Central memory CD4-positive, alpha-beta T cell (primary cell): ENCODE results near the gene PCDHGB5.
"Not testable (repeated sequence)": the region's sequence is repeated elsewhere in the genome, so short reads cannot be mapped to it uniquely, and the experiment has no call there.

ENCODE experiments used
- DNase-seq: peaks from one replicate; pipeline ENCODE4 v3.0.0; 2022

PCDHGB5 gene

GRCh38 chr5:141382469-141383294, 15.1 kb upstream of the PCDHGB5 start, which contains the start of gene PCDHGA7:
Gene PCDHGA7 (plus strand): TSS chr5:141382742. CDS start chr5:141382900, 158 bp downstream.
- no peak for DNase-seq

GRCh38 chr5:141383345-141383744, 14.4 kb upstream of the PCDHGB5 start:
- no peak for DNase-seq

GRCh38 chr5:141384471-141385267, 13.1 kb upstream of the PCDHGB5 start:
- no peak for DNase-seq

GRCh38 chr5:141387557-141388311, 10.0 kb upstream of the PCDHGB5 start, which contains the start of gene PCDHGB4:
Gene PCDHGB4 (plus strand): TSS chr5:141387698. CDS start chr5:141387885, 187 bp downstream.
- not testable (repeated sequence) for DNase-seq

- DNase-seq = no peak
Measured at GRCh38 chr5:141388661-141389060, 9.1 kb upstream of the PCDHGB5 start.

GRCh38 chr5:141389153-141390042, 8.3 kb upstream of the PCDHGB5 start:
- DNase-seq = no peak

GRCh38 chr5:141392429-141393198, 5.1 kb upstream of the PCDHGB5 start, which contains the start of gene PCDHGA8:
Gene PCDHGA8 (plus strand): TSS chr5:141392633. CDS start chr5:141392814, 181 bp downstream.
- no peak for DNase-seq

- DNase-seq = no peak
Measured at GRCh38 chr5:141393267-141393666, 4.5 kb upstream of the PCDHGB5 start.

- DNase-seq = not testable (repeated sequence)
Measured at GRCh38 chr5:141394401-141395187, 3.2 kb upstream of the PCDHGB5 start.

GRCh38 chr5:141398608-141399007, 861 bp downstream of the PCDHGB5 start:
- no peak for DNase-seq

GRCh38 chr5:141399555-141400258, 2.0 kb downstream of the PCDHGB5 start:
- no peak for DNase-seq

GRCh38 chr5:141402553-141403243, 5.0 kb downstream of the PCDHGB5 start, which contains the start of gene PCDHGA9:
Gene PCDHGA9 (plus strand): TSS chr5:141402778. CDS start chr5:141402953, 175 bp downstream.
- no peak for DNase-seq

- no peak for DNase-seq
Measured at GRCh38 chr5:141403387-141403786, 5.6 kb downstream of the PCDHGB5 start.

- DNase-seq = not testable (repeated sequence)
Measured at GRCh38 chr5:141407790-141408505, 10.2 kb downstream of the PCDHGB5 start, which contains the start of gene PCDHGB6. Gene PCDHGB6 (plus strand): TSS chr5:141408021. CDS start chr5:141408203, 182 bp downstream.

- DNase-seq = no peak
Measured at GRCh38 chr5:141409598-141410306, 12.0 kb downstream of the PCDHGB5 start.

- DNase-seq = no peak
Measured at GRCh38 chr5:141411575-141411974, 13.8 kb downstream of the PCDHGB5 start.
